Measurements from ENCODE around the gene MGLL. TPM values are rescaled to one million over a fixed set of nuclear protein-coding genes. Genes with fewer than 3 reads are reported as not detected.
A peak's percentile ranks its signal among the peaks of the same experiment; 100 is the strongest.

Gene MGLL
- total RNA-seq, 1 experiment from 2014 or later: 31.2 TPM

DNA sequence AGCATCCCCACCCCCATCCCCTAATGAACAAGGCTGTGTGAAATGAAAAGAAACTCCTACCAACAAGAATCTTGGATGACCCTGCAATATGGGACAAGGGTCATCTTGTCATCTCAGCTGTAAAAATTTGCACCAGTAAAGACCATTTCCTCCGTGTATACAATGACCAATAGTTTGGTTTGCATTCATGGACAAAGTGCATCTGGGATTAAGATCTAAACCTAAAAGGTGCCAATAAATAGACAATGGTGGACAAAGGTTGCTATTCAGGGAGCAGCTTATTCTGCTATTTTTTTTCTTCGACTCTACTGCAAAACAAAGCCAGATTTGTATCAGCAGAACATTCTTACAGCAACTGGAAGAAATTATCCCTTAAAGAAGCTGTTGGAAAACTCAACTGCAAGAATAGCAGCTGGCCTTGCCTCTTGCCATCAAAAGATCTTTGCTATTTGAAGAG is 8.0 kb downstream of the MGLL start:
- no peak for DNase-seq (ENCODE audit: low spot score)

DNA sequence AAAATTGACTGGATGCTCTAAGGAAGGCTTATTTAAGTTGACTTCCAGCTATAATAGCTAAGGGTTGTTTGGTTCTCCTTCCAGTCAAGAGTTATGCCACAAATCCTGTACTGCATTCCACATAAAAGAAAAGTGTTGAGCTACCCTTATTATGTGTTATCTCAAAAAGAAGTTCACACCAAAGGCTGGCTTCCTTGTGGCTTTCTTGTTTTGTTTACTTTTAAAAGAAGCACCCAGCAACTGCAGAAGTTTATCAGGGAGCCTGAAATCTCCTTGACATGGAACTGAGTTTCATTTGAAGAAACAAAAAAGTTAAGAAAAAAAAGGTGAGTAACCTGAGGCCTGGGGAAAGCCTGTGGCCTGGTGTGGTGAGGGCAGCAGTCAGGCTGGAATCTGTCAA is 10.2 kb downstream of the MGLL start:
- DNase-seq (ENCODE audit: low spot score): no peak

GRCh38 chr3:127811717-127812116 is 10.6 kb downstream of the MGLL start:
- DNase-seq (ENCODE audit: low spot score): no peak

GRCh38 chr3:127809611-127810010 is 12.7 kb downstream of the MGLL start:
- DNase-seq (ENCODE audit: low spot score): no peak

DNA sequence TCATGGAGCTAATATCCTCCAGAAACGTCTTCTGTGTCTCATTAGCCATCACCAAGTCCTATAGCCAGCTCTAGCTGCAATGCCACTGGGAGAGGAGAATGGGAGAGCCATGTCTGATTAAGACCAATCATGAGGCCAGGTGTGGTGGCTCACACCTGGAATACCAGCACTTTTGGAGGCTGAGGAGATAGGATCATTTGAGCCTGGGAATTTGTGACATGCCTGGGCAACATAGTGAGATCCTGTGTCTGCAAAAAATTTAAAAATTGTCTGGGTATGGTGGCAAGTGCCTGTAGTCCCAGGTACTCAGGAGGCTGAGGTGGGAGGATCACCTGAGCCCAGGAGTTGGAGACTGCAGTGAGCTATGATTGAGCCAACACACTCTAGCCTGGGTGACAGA is 13.1 kb downstream of the MGLL start:
- no peak for DNase-seq (ENCODE audit: low spot score)

GRCh38 chr3:127808197-127808596 is 14.1 kb downstream of the MGLL start:
- DNase-seq (ENCODE audit: low spot score): no peak

- DNase-seq (ENCODE audit: low spot score): no peak
These were observed 17.1 kb downstream of the MGLL start for GRCh38 chr3:127805026-127805753.

DNA sequence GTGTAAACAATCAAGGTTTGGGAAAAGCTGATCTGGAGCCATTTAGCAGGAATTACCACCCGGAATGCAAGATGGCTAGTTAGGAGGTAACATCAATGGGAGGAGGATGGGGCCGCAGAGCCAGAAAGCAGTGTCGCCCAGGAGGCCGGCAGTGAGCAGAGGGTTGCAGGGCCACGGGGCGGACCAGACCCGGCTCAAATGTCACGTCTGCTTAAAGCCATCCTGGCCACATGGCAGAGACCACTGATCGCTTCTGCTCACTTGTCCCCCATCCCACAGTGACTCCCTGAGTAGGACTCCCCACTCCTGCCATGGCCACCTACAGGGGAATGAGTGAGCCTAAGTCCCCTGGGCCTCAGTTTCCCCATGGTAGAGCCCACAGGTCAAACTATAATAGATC is 18.2 kb downstream of the MGLL start:
- no peak for DNase-seq (ENCODE audit: low spot score)

DNA sequence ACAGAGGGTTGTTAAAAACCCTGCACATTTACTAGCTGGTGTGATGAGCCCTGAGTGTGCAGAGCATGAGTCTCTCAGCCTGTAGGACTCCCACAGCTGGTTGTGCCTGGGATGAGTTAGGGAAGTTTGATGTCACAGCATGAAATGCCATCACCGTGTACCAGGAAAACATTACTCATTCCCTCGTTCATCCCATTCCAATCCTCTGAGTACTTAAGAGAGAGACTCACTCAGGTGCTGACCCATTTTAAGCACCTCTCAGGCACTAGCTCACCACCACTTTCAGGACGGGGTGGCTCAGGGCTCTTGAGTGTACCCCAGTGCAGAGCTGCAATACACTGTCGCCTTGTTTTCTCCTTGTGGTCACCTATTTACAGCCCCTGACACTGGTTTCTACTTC is 18.7 kb downstream of the MGLL start:
- peak; percentile 96 for DNase-seq (ENCODE audit: low spot score)

- DNase-seq (ENCODE audit: low spot score): no peak
These were observed 19.7 kb downstream of the MGLL start for GRCh38 chr3:127802606-127803005.

DNA sequence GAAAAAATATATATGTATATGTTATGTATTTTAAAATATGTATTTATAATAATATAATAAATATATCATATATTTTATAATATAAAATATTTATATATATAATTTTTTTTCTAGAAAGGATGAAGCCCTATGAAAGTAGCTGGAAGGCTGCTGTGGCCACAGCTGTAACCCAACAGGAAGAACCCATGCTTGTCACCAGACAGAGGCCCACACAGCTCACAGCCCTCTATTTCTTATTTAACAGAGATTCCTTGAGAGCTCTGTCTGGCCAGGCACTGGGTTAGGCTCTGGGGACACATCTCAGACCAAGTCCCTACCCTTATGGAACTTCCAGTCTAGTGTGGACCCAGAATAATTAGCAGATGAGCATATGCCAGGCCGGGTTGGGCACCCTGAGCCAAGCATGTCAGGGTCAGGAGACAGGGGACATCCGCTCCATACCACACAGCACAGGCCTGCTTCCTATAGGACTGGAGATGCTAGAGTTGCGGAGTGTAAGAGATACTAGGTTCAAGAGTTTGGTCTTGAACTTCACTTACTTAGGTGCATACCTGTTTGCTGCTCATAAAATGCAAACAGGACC is 20.5 kb downstream of the MGLL start:
- no peak for DNase-seq (ENCODE audit: low spot score)

DNA sequence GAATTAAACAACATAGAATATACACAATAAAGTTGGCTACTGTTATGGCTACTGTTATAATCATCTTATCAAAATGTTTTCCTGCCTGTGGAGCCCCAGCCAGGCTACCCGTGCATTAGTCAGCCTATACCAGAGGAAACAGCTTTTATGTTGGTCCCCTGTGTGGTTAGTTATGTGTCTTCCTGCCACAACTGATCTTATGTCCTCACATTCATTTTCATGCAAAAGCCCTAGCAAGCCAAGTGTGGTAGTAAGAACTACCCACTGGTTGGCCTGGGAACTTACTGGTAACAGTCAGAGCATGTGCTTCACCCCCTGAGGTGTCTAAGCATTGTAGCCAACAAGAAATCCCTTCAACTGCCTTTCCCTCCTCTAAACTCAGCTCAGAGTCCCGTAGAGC is 21.8 kb downstream of the MGLL start:
- peak; percentile 34 for DNase-seq (ENCODE audit: low spot score)

DNA sequence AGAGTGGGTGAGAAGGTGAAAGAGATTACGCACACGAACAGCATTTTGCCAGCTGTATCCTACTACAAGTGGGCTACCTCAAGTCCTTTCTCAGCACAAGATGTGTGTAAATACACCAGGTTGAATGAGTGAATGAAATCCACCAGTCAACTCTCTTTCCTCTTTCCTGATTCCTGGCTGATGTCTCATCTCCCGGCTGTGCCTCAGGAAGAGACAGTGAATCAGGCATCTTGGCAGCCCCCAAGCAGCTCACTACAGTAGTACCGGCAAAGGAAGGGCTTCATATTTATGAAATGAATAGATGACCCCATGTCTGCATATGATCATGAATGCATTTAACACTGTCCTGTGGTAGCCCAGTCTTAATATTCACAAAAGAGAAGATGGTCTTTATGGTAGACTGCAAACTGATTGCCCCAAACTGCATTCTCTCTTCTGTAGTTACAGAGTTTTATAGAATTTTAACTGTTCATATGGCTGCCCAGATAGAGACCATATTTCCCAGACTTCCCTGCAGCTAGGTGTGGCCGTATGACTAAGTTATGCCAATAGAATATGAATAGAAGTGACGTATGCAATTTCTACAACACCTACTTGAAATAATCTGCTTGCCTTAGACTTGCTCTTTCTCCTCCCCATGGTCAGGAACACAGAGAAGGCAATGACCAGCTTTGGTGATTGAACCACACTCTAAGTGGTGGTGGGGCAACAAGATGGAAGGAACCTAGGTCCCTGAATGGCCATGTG is 22.7 kb downstream of the MGLL start:
- peak; percentile 90 for DNase-seq (ENCODE audit: low spot score)

DNA sequence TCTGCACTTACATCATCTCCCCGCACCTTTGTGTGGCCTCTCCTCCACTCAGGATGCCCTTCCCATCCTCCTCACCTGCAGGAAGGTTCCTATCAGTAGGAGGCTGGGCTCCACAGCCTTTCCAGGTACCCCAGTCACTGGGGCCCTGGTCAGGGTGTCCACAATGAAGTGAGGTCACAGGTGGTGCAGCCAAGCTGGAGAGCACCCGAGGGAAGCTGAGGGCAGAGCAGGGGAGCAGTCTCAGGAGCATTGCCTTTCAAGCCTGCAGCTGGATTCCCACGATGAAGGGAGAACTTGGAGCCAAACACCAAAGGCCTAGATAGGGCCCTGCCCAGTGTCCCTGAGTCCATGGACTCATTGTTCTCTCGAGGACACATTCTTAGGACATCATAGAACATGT is 23.6 kb downstream of the MGLL start:
- DNase-seq (ENCODE audit: low spot score): no peak

- DNase-seq (ENCODE audit: low spot score): no peak
These were observed 25.5 kb downstream of the MGLL start for GRCh38 chr3:127796831-127797150.

- no peak for DNase-seq (ENCODE audit: low spot score)
These were observed 26.1 kb downstream of the MGLL start for GRCh38 chr3:127796045-127796830.

GRCh38 chr3:127794972-127795371 is 27.3 kb downstream of the MGLL start:
- DNase-seq (ENCODE audit: low spot score): no peak

DNA sequence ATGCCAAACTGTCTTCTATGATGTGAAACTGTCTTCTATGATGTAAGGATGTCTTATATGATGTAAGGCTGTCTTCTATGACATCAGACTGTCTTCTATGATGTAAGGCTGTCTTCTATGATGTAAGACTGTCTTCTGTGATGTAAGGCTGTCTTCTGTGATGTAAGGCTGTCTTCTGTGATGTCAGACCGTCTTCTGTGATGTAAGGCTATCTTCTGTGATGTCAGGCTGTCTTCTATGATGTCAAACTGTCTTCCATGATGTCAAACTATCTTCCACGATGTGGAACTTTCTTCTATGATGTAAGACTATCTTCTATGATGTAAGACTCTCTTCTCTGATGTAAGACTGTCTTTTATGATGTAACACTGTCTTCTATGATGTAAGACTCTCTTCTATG is 27.9 kb downstream of the MGLL start:
- no peak for DNase-seq (ENCODE audit: low spot score)

GRCh38 chr3:127792541-127793292 is 29.6 kb downstream of the MGLL start:
- DNase-seq (ENCODE audit: low spot score): peak; percentile 67

DNA sequence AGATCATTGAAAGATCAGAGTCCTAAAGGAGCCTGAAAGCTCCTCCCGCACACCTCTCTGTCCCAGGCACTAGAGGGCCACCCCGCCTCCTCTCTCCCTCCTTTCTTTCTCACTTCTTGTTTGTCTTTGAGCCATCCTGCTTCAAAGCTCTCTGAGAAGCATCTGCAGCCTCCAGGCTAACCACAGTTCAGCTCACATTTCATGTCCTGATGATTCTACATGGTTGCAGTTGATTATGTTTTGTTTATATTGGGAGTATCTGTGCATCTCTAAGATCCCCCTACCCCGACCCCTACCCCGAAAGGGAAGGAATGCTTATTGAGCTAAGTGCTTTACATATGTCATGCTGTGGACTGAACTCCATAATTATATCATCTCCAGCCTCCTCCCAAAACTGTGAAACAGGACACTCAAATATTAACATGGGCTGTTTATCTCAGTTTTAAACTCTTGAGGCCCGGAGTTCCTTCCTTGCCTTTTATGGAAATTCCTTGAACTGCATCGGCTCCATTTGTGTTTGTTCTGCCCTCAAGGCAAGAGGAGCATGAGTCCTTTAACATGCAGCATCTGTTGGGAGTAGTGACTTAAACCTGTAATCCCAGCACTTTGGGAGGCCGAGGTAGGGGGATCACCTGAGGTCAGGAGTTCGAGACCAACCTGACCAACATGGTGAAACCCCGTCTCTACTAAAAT is 30.9 kb downstream of the MGLL start:
- DNase-seq (ENCODE audit: low spot score): peak; percentile 49

DNA sequence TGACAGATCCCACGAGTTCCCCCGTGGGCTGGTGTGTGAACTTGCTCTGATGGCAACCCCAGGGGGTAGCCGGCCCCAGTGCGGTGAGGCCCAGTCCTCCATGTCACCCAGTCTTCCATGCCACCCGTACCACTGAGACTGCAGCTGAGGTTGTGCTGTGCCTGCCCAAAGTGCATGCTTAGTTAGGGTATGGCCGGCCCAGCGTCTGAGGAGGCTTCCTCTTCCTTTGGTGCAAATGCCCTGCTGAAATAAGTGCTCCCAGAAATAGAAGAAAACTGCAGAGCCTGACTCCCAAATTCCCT is 31.5 kb downstream of the MGLL start:
- DNase-seq (ENCODE audit: low spot score): no peak
